HG02571 (cell line): ENCODE measurements around the gene DPP10.
"Not testable (repeated sequence)": the region's sequence is repeated elsewhere in the genome, so short reads cannot be mapped to it uniquely, and the experiment has no call there.

Experiments
- ATAC-seq: cut with Tn5 transposase; IDR thresholded peaks from one replicate; pipeline ENCODE4 v1.9.1; 2021; ENCODE audit warnings: mild to moderate bottlenecking, moderate library complexity; ENCODE audit not compliant: unreplicated experiment

The DPP10 gene

DNA sequence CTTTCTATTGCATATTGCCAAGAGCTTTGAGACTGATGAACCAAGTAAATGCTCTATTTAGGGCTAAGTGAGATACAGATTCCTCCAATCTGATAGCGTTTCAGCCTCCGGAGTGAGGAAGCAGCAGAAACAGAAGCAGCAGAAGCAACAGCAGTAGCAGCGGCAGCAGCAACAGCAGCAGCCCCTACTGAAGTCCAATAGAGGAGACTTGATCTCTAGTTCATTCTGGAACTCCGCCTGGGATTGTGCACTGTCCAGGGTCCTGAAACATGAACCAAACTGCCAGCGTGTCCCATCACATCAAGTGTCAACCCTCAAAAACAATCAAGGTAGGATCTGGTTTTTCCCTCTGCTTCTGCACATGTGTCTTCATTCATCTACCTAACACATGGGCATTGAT is at the start of gene DPP10:
DPP10 (plus strand) TSS at position 132 of the 400 bp plus-strand sequence.
- no peak for ATAC-seq

DNA sequence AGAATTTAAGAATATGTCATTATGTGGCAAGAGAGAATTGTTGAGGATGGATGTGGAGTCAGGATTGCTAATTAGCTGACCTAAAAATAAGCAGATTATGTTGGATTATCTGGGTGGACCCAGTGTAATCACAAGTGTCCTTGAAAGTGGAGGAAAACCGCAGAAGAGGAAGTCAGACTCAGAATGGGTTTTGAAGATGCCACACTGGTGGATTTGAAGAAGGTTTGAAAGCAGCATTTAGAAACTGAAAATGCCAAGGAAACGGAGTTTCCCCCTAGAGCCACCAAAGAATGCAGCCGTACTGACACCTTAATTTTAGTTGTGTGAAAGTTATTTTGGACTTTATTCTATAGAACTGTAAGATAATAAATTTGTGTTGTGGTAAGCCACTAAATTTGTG is 41.6 kb upstream of the DPP10 start:
- ATAC-seq: no peak

DNA sequence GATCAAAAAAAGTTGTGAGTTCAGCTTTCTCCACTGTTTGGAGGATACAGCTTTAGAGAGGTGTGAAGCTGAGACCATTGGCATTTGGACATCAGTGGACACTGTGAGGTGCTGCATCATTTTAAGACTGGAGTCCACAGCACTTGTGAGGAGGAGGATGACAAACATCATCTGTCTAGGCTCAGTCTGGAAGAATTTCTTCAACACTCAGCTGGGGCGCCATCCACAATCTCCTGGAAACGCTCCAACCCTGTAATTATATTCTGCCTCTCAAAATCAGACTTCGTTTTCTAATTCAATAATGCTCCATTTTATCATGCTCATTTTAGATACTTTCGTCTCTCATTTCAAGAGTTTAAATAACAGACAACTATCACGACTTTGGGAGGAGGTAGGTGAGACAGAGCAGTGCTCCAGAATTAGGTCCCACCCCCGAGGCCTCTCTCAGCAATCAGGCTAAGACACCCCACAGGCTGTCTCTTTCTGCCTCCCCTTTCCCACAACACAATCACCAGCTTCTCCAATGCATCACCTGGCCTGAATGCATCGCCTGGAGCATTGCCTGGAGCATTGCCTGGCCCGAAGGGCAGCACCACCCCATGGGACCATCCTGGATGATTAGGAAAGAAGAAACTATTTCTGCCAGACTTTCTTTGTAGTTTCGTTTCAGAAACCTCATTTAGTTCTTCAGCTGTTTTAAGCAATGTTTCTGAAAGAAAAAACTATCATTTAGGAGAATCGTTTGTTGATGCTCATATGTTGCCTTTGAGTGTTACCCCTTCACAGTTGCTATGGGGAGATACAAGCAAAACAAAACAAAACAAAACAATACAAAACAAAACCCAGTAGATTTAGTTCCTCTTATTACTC is 37.0 kb upstream of the DPP10 start:
- ATAC-seq: no peak

DNA sequence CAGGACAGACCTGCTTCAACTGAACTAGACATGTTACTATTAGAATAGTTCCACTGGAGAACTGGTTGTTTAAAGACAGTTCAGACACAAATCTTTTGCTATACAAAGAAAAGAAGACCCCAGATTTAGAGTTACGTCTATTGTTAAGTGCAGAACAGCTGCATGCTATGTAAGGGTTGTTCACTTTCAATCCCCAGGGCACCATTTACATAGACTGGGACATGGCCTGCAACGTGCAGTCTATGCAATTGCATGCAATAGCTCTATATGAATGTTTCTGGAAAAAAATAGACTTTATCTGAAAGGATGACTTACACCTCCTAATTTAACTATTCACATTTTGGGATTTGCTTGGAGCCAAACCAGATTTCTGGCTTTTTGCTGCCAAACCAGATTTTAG is 36.1 kb upstream of the DPP10 start:
- ATAC-seq: no peak

DNA sequence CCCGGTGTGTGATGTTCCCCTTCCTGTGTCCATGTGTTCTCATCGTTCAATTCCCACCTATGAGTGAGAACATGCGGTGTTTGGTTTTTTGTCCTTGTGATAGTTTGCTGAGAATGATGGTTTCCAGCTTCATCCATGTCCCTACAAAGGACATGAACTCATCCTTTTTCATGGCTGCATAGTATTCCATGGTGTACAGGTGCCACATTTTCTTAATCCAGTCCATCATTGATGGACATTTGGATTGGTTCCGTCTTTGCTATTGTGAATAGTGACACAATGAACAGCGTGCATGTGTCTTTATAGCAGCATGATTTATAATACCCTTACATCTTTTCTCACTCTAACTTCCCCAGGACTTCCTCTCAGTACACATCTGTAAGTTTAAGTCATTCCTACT is 35.1 kb upstream of the DPP10 start:
- ATAC-seq: not testable (repeated sequence)

DNA sequence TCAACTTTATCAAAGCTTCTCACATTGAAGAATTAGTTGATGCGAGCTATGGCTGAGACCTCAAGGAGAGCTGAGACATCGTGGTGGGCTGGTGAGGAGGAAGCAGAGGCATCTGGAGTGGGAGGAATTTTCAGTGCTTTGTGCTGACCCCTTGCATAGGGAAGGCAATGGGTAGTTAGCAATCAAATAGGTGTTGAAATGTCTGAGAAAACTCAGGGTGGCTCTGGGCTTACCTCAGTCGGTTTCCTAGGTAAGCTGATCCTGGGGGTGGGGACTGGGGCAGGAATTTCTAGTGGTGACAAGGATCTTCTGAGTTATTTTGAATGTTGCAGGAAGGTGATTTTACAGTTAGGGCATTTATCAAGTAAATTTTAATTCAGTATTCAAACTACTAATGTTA is 20.7 kb upstream of the DPP10 start:
- ATAC-seq: no peak

DNA sequence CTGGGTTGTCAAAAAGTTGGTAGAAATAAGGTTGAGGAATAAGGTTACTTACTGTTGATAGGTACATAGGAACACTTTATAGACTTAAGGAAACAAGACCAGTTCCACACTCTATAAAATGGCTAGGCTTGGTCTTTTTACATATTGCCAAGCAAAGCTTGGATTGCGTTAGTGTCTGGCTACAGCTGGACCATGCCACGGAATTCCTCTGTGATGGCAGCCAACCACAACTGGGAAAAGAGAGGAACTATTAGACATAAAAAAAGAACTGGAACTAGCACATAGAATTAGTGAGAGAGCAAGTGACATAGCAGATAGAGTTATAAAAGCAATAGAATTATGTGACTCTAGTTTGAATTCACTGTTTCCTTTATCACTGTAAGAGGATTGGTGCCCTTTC is 17.7 kb upstream of the DPP10 start:
- no peak for ATAC-seq

DNA sequence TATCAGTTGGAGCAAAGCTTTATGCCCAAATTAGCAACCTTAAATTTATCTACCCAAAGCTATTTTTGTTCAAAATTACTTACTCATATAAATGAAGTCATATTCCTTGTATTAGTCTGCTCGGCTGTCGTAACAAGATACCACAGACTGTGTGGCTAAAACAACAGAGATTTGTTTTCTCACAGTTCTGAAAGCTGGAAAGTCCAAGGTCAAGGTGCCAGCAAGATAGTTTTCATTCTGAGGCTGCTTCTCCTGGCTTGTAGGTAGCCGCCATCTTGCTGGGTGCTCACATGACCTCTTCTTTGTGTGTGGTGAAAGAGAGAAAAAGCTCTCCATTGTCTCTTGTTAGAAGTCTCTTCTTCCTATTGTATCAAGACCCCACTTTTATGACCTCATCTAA is 15.7 kb upstream of the DPP10 start:
- ATAC-seq: no peak

DNA sequence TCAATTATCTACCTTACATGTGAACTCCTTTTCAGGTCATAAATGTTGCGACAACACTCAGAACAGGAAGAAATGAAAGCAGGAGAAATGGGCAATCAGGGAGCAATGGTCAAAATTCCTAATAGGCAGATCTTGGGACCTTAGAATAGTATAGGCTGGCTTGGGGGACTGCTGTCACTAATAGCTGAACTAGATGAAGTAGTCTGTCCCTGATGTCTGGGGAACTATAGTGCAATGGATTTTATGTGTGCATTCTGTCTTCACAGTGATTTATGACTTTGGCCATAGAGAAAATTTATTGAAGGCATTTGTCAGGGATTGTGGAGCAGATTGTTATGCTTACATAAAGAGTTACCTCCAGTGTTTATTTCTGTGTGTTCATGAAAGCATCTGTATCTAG is 6.1 kb upstream of the DPP10 start:
- no peak for ATAC-seq

DNA sequence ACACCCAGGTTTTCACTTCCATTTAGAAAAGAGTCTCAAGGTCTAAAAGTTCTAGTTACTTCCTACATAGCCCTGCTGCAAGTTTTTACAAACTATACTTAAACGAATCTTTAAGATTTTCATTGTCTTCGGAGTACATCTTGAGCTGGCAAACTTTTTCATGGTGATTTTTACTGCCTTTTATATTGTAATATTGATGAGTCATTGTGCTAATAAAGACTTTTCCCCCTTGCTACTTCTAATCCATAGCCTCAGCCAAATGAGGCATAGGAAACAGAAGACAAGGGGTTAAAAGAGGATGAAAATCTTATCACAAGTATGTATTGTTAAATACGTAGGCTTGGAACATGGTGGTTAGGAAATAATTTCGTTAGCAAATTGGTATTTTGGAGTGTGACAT is 4.1 kb downstream of the DPP10 start:
- no peak for ATAC-seq

DNA sequence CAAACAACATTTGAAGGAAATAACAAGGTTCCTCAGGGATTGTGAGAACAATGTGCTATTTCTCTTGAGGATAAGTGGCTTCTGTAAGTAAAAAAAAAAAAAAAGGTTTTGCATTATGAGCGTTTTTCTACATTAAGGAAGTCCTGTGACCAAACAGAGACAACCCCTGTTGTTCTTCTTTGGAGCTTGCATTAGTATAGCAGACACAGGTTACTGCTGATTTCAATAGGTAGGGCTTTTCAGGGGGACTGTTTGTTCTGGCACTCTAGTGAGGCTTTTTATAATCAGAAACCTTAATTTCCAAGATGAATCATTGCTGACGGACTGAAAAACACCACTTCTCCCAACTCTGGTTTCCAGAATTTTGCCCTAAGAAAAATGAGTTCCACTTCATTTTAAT is 8.2 kb downstream of the DPP10 start:
- no peak for ATAC-seq

DNA sequence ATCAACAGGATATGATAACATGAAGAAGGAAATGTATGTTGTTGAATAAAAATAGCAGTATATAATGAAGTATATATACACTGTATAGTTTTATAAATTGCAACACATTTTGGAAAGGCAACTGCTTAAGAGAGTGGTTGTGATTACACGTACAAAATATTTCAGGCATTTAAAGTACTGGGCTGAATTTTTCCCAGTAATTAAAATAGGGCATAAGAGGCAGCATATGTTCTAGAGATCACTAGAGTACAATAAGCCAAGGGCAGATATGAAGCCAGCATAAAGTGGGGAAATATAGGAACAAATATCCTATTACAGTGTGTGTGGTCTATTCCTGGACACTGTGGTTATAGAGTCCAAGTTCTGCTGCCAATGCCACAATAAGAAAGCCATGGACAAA is 14.1 kb downstream of the DPP10 start:
- no peak for ATAC-seq

DNA sequence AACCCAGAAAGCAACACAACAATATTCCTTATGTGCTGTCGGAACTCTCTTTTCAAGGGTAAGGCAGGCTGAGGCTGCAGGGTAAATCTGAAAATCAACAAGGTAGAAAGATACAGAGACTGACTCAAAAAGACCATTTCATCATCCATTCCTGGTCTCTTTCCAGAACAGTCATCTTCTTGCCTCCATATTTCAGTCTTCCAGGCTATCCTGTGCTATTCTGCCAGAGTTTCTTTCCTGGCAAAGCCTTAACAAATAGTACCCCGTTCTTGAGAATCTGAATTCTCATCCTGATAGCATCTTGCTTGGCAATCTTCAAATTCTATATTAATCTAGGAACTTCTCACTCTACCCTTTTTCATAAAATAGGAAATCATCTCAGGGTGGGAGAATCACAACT is 15.5 kb downstream of the DPP10 start:
- ATAC-seq: no peak

DNA sequence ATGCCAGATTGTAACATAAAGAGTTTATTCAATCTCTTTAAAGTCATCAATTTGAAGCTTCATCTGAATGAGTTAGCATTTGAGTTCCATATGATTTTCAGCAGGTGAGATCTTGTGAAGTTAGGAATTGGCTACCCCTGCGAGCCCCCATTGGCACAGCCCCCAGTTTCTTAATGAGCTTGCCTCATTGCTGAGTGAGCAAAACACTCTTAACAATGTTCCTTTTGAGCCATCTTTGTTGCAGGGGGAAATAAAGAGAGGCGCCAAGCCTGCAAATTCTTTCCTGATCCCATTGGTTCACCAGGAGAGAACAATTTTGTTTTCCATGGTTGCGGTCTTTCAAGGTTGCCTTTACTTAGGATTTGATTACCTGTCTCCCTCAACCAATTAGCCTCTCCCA is 18.7 kb downstream of the DPP10 start:
- ATAC-seq: no peak

DNA sequence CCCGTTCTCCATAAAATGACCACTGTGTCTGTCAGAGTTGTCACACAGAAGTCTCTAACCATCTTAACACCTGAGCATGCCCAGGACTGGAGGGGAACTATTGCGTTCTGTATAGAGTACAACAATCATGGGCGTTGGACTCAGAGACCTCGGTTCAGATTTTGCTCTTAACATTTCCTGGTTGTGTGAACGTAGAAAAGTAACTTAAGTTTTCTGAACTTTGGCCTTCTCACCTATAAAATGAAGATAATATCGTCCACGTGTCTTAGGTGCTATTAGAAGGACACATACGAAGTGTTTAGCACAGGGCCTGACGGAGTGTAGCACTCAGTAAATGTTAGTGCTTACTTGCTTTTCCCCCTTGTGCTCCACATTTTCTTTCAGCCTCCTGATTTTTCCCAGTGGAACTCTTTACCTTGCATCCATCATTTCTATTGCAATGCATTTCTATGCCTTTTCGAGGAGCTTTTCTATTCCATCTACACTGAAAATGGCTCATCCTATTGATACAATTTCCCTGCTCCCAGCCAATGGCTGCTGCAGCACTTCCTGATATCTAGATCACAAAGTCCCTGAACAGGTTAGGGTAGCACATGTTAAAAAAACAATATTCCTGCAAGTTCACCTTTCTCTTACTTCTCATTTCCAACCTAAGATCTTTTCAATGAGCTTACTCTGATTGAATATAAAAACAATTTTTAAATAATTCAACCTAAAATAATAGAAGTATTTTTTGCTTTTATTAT is 22.7 kb downstream of the DPP10 start:
- ATAC-seq: no peak

DNA sequence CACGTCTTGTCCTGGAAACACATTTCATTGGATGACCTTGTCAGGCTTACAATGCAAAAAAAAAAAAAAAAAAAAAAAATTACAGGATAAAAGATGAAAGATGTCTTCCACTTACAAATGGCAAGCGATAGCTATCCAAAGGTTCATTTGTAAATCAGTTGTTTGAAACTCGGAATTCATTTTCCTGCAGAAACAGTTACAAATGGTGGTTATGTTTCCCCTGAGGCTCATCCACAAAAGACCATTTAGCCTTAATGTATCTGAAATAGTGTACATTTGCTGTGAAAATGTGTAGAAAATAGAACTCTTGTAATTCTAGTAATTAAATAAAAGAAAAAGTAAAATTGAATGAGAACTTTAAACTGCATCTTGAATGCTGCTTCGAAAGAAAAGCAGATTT is 25.9 kb downstream of the DPP10 start:
- ATAC-seq: no peak

DNA sequence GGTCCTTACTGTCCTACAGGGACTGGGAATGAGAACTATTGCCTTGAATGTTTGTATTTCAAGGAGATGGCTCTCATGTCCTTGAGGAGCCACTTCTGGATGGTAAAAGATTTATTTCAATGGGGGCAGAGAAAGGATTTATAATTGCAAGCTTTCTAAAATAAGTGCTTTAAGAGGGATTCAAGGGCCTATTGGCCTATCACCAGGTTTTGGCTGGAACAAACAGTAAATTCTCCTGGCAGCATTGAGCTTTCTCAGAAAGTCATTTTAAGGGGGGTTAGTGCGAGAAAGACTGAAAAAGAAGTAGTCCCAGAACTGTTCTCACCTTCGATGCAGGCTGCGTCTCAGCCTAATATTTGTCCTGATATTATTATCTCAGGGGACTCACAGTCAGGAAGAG is 29.8 kb downstream of the DPP10 start:
- no peak for ATAC-seq

DNA sequence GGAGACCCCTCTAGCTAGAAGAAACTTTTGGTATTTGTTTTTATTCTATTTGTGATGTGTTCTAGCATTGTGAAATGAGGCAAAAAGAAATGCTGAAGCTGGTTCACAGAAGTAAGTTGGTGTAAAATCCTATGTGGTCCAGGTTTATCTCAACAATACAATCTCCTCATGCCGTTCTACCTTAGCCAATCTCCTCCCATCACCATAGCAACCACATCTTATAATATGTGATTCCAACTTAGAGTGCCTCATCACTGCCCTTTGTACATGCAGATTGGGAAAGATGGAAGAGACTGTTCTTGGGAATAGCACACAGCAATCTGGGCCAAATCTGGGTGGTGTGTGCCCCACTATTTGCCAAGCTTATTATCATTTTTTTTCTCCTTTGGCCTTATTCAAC is 30.3 kb downstream of the DPP10 start:
- ATAC-seq: no peak

DNA sequence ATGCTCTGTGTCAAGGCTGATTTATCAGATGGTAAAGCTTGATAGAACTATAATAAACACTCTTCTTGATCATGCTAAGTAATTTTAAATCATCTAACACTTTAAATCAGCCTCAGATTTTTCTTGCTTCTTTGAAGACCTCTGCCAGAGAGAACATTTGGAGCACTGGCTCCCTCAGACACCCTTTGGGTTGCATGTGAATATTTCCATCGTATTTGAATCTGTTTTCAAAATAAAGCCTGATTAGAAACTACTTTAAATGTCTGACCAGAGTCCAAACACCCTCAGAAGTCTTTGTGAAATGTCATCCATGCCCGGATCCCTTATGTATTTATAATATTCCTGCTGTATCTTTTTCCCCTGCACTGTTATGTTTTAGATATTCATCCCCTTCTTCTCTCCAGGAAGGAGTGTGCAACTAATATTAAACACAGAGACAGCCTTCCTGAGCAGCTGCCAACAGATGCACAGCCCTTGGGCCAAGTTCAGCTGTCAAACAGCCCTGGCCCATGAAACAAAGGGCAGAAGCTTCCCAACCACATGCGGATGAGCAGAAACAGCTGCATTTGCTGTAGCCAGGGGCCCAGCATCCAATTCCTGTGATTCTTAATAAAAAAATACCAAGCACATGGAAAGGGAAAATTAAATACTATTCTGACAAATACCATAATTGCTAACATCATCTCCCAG is 46.5 kb downstream of the DPP10 start:
- ATAC-seq: no peak

DNA sequence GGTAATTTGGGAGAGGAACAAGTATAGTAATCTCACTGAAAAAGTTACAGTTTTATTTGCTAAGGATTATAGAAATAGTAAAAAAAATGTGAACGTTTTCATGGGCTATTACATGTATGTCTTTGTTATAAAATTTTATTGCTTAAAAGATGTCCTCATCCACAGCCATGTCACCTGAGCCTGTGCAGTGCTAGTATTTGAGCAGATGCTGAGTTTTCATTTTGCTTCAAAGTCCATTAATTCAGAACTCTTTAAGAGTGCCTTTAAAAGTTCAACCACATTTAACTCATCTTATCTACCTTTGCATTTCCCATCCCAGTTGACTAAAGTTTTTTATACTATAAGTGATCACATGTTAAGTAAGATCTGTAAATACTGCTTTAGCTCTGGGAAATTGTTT is 52.6 kb downstream of the DPP10 start:
- no peak for ATAC-seq

DNA sequence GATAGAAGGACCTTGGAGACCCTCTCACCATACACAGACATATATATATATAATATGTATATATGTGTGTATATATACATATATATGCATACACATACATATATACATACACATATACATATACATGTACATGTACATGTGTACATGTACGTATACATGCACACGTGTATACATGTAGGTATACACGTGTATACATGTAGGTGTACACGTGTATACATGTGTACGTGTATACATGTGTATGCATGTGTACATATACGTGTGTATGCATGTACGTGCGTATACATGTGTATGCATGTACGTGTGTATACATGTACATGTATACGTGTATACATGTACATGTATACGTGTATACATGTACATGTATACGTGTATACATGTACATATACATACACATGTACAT is 54.5 kb downstream of the DPP10 start:
- no peak for ATAC-seq

DNA sequence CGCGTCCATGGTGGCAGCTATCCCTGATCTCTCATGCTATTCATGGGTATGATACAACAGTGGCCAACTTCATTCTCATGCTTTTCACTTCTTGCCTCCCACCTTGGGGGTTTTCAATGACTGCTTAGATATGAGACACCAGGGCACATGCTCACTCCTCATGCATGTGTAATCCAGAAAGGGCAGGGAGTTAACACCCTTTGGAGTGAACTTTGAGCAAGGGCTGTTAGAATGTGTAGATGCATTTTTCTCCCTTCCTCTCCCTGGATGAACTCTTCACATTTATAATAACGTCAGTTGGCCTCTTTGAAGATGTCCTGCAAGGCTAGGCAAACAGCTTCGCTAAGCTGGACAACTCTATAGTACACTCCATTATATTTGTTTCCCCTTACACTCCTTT is 56.7 kb downstream of the DPP10 start:
- ATAC-seq: no peak
